GM12892 (cell line): Measurements from ENCODE around the gene DPYSL3.

Experiments used
- POLR2A ChIP-seq: IDR thresholded peaks from 2 replicates; pipeline ENCODE4 v1.6.1; 2011; ENCODE audit warnings: low read depth, low read length, control low read depth
- POLR2AphosphoS5 ChIP-seq: IDR thresholded peaks from 2 replicates; pipeline ENCODE4 v1.6.1; 2011; ENCODE audit warnings: low read depth, low read length, control low read depth

GRCh38 chr5:147384346-147385193, 125.3 kb downstream of the DPYSL3 start:
- TF ChIP-seq POLR2A (no peak), POLR2AphosphoS5 (no peak)
